Sigmoid colon (tissue), 7 donors: ENCODE data around the gene DCAF11. TPM values are rescaled to one million over a fixed set of nuclear protein-coding genes. Genes with fewer than 3 reads are reported as not detected.

ENCODE experiments used
- DNase-seq: peaks from one replicate; pipeline ENCODE4 v3.0.0-alpha.2; 2019
- H3K27ac ChIP-seq, 4 donors: fragments of 200-600 bp; sonication (generic); one replicate each; pipeline ENCODE4 v1.5.1; 2016 to 2019; ENCODE audit warnings: mild to moderate bottlenecking in 1 of 4
- H3K27me3 ChIP-seq, 3 donors: fragments of 200-600 bp; sonication (generic); one replicate each; pipeline ENCODE4 v1.5.1; 2019; ENCODE audit warnings: mild to moderate bottlenecking in 1 of 3
- H3K36me3 ChIP-seq, 4 donors: fragments of 200-600 bp; sonication (generic); one replicate each; pipeline ENCODE4 v1.5.1; 2016 to 2019
- H3K4me1 ChIP-seq, 4 donors: fragments of 200-600 bp; sonication (generic); one replicate each; pipeline ENCODE4 v1.5.1; 2017 to 2019
- H3K4me3 ChIP-seq, 4 donors: fragments of 200-600 bp; sonication (generic); one replicate each; pipeline ENCODE4 v1.5.1; 2017 to 2019; ENCODE audit warnings: mild to moderate bottlenecking in 2 of 4, moderate library complexity in 1 of 4
- H3K9me3 ChIP-seq, 4 donors: fragments of 200-600 bp in 3 of 4; sonication (generic) in 3 of 4; one replicate each; pipeline versions ENCODE4 v1.5.1 to v1.6.1; 2013 to 2019
- CTCF ChIP-seq, 4 experiments: fragments of 450-650 bp in 3 of 4; fragments of 200-600 bp in 1 of 4; IDR thresholded peaks; one replicate each; pipeline ENCODE4 v1.5.1; 2016 to 2019; ENCODE audit warnings: antibody characterized with exemption in 4 of 4, mild to moderate bottlenecking in 3 of 4, moderate library complexity in 2 of 4
- EP300 ChIP-seq, 4 donors: sonication (generic); formaldehyde crosslinking; IDR thresholded peaks; one replicate each; pipeline ENCODE4 v1.6.1; 2017; ENCODE audit warnings: antibody characterized with exemption in 4 of 4
- POLR2A ChIP-seq, 2 donors: fragments of 450-650 bp; IDR thresholded peaks; one replicate each; pipeline ENCODE4 v1.6.1; 2016; ENCODE audit warnings: antibody characterized with exemption in 2 of 2, mild to moderate bottlenecking in 2 of 2, moderate library complexity in 2 of 2
- POLR2AphosphoS5 ChIP-seq, 4 donors: sonication (generic); formaldehyde crosslinking; IDR thresholded peaks; one replicate each; pipeline ENCODE4 v1.6.1; 2017; ENCODE audit warnings: antibody characterized with exemption in 4 of 4
- WGBS, 2 donors: extraction: QIAGEN DNeasy Blood & Tissue Kit; methylation state at CpG; one replicate each; pipeline ENCODE4 v1.1.7; 2013; 5-methylcytosine and 5-hydroxymethylcytosine counted together
- intact Hi-C: fragments of 100-400 bp; cut with DNase I; formaldehyde crosslinking; loops from one replicate; pipeline ENCODE4 v1.15.1; 2023
- polyA plus RNA-seq, 3 donors: library from polyadenylated mRNA; stranded (reverse); fragments of 200-250 nt; gene quantifications; one replicate each; pipeline ENCODE4 v1.2.3, GENCODE V29; 2013
- total RNA-seq, 4 donors: library from RNA; depleted of rRNA; stranded (reverse); fragments of >200 nt; gene quantifications; one replicate each; pipeline ENCODE4 v1.1.0, GENCODE V29; 2016
- donor health status: healthy with polysubstance abuse.
- donor health status: Bipolar disorder and iron deficiency.
- donor health status: healthy.

The DCAF11 gene
- total and polyA plus RNA-seq, 7 donors, result 37.7 to 82.9 (median 70.9) TPM

DNA sequence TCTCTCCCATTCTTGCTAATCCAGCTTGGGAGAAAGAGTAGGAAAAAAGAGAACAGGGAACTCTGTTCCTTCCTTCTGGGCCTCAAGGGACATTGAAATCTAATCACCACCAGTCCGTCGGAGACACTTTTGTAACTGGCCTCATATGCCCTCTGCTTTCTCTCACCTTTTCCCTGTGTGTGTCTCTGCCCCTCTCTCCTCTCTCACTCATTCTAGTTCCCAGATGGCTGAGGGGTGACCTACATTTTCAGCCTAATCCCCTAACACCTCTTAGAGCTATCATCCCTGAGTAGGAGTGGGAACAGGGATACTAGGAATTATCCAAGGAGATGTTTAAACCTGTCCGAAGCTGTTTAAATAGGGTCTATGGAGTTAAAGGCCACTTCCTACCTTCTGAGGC, 29.4 kb upstream of the DCAF11 start:
- intact Hi-C loops, result no loop called here
- H3K36me3 ChIP-seq, result no peaks in the 10 kb centered on the region
- H3K4me1 ChIP-seq, result peaks cover 0 to 13% (median 2%) of the 10 kb centered on the region in 4 donors
- H3K9me3 ChIP-seq, result no peaks in the 10 kb centered on the region
- H3K27me3 ChIP-seq, result no peaks in the 10 kb centered on the region
- DNase-seq, result no peak
- no peak overlapping the region for H3K27ac ChIP-seq
- TF ChIP-seq EP300 (IDR thresholded peaks at IDR 0.05) (no peak), POLR2AphosphoS5 (IDR thresholded peaks at IDR 0.05) (no peak), POLR2A (IDR thresholded peaks at IDR 0.05) (no peak), CTCF (IDR thresholded peaks at IDR 0.05) (no peak)
- 93 to 95% methylated on average over 3 of the region's 3 CpGs for WGBS, 2 donors
- H3K4me3 ChIP-seq, result no peak overlapping the region

- H3K27ac ChIP-seq, result no peak overlapping the region
- H3K27me3 ChIP-seq, result no peaks in the 10 kb centered on the region
- TF ChIP-seq POLR2A (IDR thresholded peaks at IDR 0.05), result no peak
- H3K4me3 ChIP-seq, result no peak overlapping the region
- WGBS, 2 donors, result 82 to 87% methylated on average over 3 of the region's 3 CpGs
- peaks cover 0 to 5% (median 2%) of the 10 kb centered on the region in 4 donors for H3K4me1 ChIP-seq
- no peaks in the 10 kb centered on the region for H3K36me3 ChIP-seq
- no peak for DNase-seq
- no peaks in the 10 kb centered on the region for H3K9me3 ChIP-seq
- intact Hi-C loops, result no loop called here
Observed at GRCh38 chr14:24086193-24086955, 28.2 kb upstream of the DCAF11 start.

GRCh38 chr14:24087004-24087403, 27.6 kb upstream of the DCAF11 start:
- Histone ChIP-seq H3K27ac (no peak overlapping the region), H3K36me3 (no peaks in the 10 kb centered on the region), H3K9me3 (no peaks in the 10 kb centered on the region), H3K4me1 (no peaks in the 10 kb centered on the region), H3K4me3 (no peak overlapping the region), H3K27me3 (no peaks in the 10 kb centered on the region)
- TF ChIP-seq EP300 (IDR thresholded peaks at IDR 0.05) (no peak), POLR2AphosphoS5 (IDR thresholded peaks at IDR 0.05) (no peak), CTCF (IDR thresholded peaks at IDR 0.05) (no peak), POLR2A (IDR thresholded peaks at IDR 0.05) (no peak)
- intact Hi-C loops, result no loop called here
- DNase-seq, result no peak
- WGBS, 2 donors, result 81 to 88% methylated on average over 1 of the region's 1 CpG

DNA sequence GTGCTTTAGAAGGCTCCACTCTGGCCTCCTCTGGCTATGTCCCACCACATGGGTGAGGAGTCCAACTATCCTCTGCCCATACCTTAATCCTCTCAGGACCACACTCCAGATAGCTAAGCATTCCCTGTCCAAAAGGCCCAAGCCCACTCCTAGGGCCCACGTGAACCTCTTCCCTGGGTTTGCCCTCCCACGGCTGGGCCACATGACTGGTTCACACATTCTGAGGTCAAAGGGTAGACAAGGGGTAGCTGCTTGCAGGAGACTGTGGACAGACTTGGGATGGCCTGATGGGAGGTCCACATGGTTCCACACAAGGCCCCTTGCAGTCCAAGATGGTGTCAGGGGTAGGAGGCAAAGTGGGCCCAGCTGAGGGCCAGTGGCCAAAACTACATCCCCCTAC, 26.5 kb upstream of the DCAF11 start:
- Histone ChIP-seq H3K36me3 (no peaks in the 10 kb centered on the region), H3K4me1 (peaks cover 0 to under 1% (median 0%) of the 10 kb centered on the region in 4 donors), H3K4me3 (no peak overlapping the region), H3K27me3 (no peaks in the 10 kb centered on the region), H3K9me3 (no peaks in the 10 kb centered on the region), H3K27ac (no peak overlapping the region)
- DNase-seq, result no peak
- 85 to 89% methylated on average over 2 of the region's 2 CpGs for WGBS, 2 donors
- TF ChIP-seq POLR2AphosphoS5 (IDR thresholded peaks at IDR 0.05) (no peak), POLR2A (IDR thresholded peaks at IDR 0.05) (no peak), CTCF (IDR thresholded peaks at IDR 0.05) (no peak), EP300 (IDR thresholded peaks at IDR 0.05) (no peak)
- intact Hi-C loops, result no loop called here

DNA sequence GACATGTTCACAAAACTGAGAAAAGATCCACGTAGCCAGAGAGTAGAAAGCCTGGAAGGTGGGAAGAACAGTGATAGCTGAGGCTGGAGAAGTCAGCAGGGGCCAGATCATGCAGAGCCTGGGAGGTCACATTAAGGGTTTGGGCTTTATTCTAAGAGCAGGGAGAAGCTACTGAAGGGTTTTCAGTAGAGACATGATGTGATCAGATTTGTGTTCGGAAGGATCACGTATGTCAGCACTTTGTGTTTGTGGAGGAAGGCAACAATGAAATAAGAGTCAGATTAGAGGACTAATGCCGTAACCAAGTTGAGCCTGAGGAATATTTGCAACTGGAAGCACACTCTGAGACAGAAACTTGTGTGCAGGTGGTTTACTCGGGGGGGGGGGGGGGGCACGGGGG, 24.7 kb upstream of the DCAF11 start:
- TF ChIP-seq CTCF (IDR thresholded peaks at IDR 0.05), result no peak
- TF ChIP-seq EP300 (IDR thresholded peaks at IDR 0.05), result no peak
- no peak for TF ChIP-seq POLR2AphosphoS5 (IDR thresholded peaks at IDR 0.05)
- TF ChIP-seq POLR2A (IDR thresholded peaks at IDR 0.05), result no peak
- Histone ChIP-seq H3K27ac (no peak overlapping the region), H3K36me3 (no peaks in the 10 kb centered on the region), H3K27me3 (no peaks in the 10 kb centered on the region), H3K9me3 (no peaks in the 10 kb centered on the region), H3K4me3 (no peak overlapping the region), H3K4me1 (peaks cover 0 to 12% (median 6%) of the 10 kb centered on the region in 4 donors)
- intact Hi-C loops, result loop anchor here (1.0 to 10.0 kb wide), 4 partner anchors 32 to 455 kb away; partner anchors contain the start of genes DHRS2 and DHRS4L2
- 84 to 88% methylated on average over 6 of the region's 6 CpGs for WGBS, 2 donors
- DNase-seq, result no peak
